B cell (primary cell): ENCODE results near the gene MOXD1. TPM values are rescaled to one million over a fixed set of nuclear protein-coding genes. Genes with fewer than 3 reads are reported as not detected.

Experiments
- ATAC-seq: fragments of 200-7000 bp; cut with Tn5 transposase; one replicate; pipeline ENCODE4 v1.10.0; 2021; ENCODE audit warnings: low read depth, mild to moderate bottlenecking, moderate number of reproducible peaks, moderate library complexity
- CTCF ChIA-PET: fragments of 350-600 bp; sonication (Branson Sonifier 250); formaldehyde crosslinking; loops from one replicate; lab custom pipeline; 2021; ENCODE audit warnings: antibody characterized with exemption, inconsistent platforms; lab: Charles Lee
- POLR2A ChIA-PET: fragments of 350-600 bp; sonication (Branson Sonifier 250); formaldehyde crosslinking; loops from one replicate; lab custom pipeline; 2021; ENCODE audit warnings: antibody characterized with exemption; lab: Charles Lee
- DNase-seq: peaks from one replicate; pipeline ENCODE4 v3.0.0; 2013
- H2AFZ ChIP-seq: 2 replicates; pipeline ENCODE4 v1.6.1; 2012; ENCODE audit warnings: mild to moderate bottlenecking, low read depth, low read length; ENCODE audit not compliant: insufficient read depth, poor library complexity, severe bottlenecking
- H3K27ac ChIP-seq, 2 donors: 1 replicate in 1 of 2; 2 replicates in 1 of 2; pipeline ENCODE4 v1.5.1; 2012 to 2013; ENCODE audit warnings: low read length in 2 of 2, mild to moderate bottlenecking in 2 of 2, moderate library complexity in 1 of 2
- H3K27me3 ChIP-seq, 4 experiments: fragments of 200-600 bp in 1 of 4; sonication (generic) in 1 of 4; replicated peaks in 1 of 4; 1 replicate in 2 of 4; 2 replicates in 2 of 4; pipeline versions ENCODE4 v1.6.1 to v1.7.0; 2013 to 2016; ENCODE audit warnings: low read length in 3 of 4, mild to moderate bottlenecking in 2 of 4, mixed read lengths in 1 of 4, moderate library complexity in 1 of 4; ENCODE audit not compliant: insufficient read depth in 4 of 4, control insufficient read depth in 3 of 4; ENCODE audit errors: control extremely low read depth in 1 of 4
- H3K36me3 ChIP-seq, 2 experiments: replicated peaks in 1 of 2; 1 replicate in 1 of 2; 2 replicates in 1 of 2; pipeline versions ENCODE4 v1.6.1 to v1.7.1; 2013; ENCODE audit warnings: low read length in 1 of 2; ENCODE audit not compliant: insufficient read depth in 2 of 2, control insufficient read depth in 1 of 2; ENCODE audit errors: control extremely low read depth in 1 of 2, extremely low read depth in 1 of 2
- H3K4me1 ChIP-seq, 2 donors: fragments of 200-600 bp in 1 of 2; sonication (generic) in 1 of 2; 1 replicate in 1 of 2; 2 replicates in 1 of 2; pipeline versions ENCODE4 v1.5.1 to v1.6.1; 2013 to 2017; ENCODE audit warnings: low read length in 2 of 2; ENCODE audit not compliant: control insufficient read depth in 2 of 2, insufficient read depth in 2 of 2
- H3K4me2 ChIP-seq: replicated peaks from 2 replicates; pipeline ENCODE3; 2012; ENCODE audit warnings: mild to moderate bottlenecking, low read depth, low read length; ENCODE audit not compliant: poor library complexity, severe bottlenecking
- H3K4me3 ChIP-seq, 5 experiments: fragments of 200-600 bp in 1 of 5; sonication (generic) in 1 of 5; 1 replicate in 3 of 5; 2 replicates in 2 of 5; pipeline versions ENCODE4 v1.5.1 to v1.7.0; 2011 to 2016; ENCODE audit warnings: low read length in 4 of 5, mild to moderate bottlenecking in 4 of 5, low read depth in 2 of 5, control low read depth in 1 of 5, moderate library complexity in 1 of 5; ENCODE audit not compliant: insufficient read depth in 1 of 5; ENCODE audit errors: control extremely low read depth in 1 of 5, extremely low read depth in 1 of 5
- H3K79me2 ChIP-seq: fragments of 200-600 bp; sonication (generic); one replicate; pipeline ENCODE4 v1.6.0; 2016; ENCODE audit warnings: low read length; ENCODE audit not compliant: control insufficient read depth, insufficient read depth
- H3K9ac ChIP-seq: fragments of 200-600 bp; sonication (generic); 2 replicates; pipeline ENCODE4 v1.6.1; 2017; ENCODE audit warnings: mild to moderate bottlenecking, low read length, moderate library complexity
- H3K9me3 ChIP-seq, 3 donors: one replicate each; pipeline versions ENCODE4 v1.6.1 to v1.7.1; 2013; ENCODE audit warnings: low read length in 2 of 3; ENCODE audit not compliant: control insufficient read depth in 2 of 3, insufficient read depth in 1 of 3; ENCODE audit errors: control extremely low read depth in 1 of 3
- H4K20me1 ChIP-seq: 2 replicates; pipeline ENCODE4 v1.6.0; 2012; ENCODE audit warnings: mild to moderate bottlenecking, low read length; ENCODE audit not compliant: insufficient read depth, control insufficient read depth, poor library complexity, severe bottlenecking
- H3K27ac Mint-ChIP-seq: one replicate; pipeline ENCODE4 v1.8.0; 2021; ENCODE audit warnings: mixed read lengths
- H3K27me3 Mint-ChIP-seq: one replicate; pipeline ENCODE4 v1.8.0; 2021; ENCODE audit warnings: mixed read lengths
- H3K4me1 Mint-ChIP-seq: one replicate; pipeline ENCODE4 v1.8.0; 2021; ENCODE audit warnings: mixed read lengths
- H3K4me3 Mint-ChIP-seq: one replicate; pipeline ENCODE4 v1.8.0; 2021; ENCODE audit warnings: mixed read lengths
- H3K9me3 Mint-ChIP-seq: one replicate; pipeline ENCODE4 v1.8.0; 2022; ENCODE audit warnings: mixed read lengths; ENCODE audit not compliant: insufficient read depth
- EZH2 ChIP-seq: IDR thresholded peaks from 2 replicates; pipeline ENCODE4 v1.6.1; 2012; ENCODE audit warnings: borderline replicate concordance, low read depth, mild to moderate bottlenecking, moderate library complexity, low read length; ENCODE audit not compliant: insufficient read depth, poor library complexity, severe bottlenecking
- WGBS: methylation state at CpG from one replicate; pipeline ENCODE4 v1.1.5; 2013; ENCODE audit warnings: missing lambda C conversion rate; ENCODE audit not compliant: insufficient coverage; 5-methylcytosine and 5-hydroxymethylcytosine counted together
- intact Hi-C: fragments of 100-400 bp; cut with micrococcal nuclease; formaldehyde crosslinking; loops from one replicate; pipeline ENCODE4 v1.10.0; 2022
- polyA plus RNA-seq: library from polyadenylated mRNA; depleted of rRNA; stranded (reverse); fragments of >200 nt; gene quantifications from 2 replicates; pipeline ENCODE4 v1.2.3, GENCODE V29; 2012
- total RNA-seq, 2 donors: library from RNA; stranded (reverse); fragments of 120-200 nt in 1 of 2; gene quantifications; 1 replicate in 1 of 2; 2 replicates in 1 of 2; pipeline versions ENCODE4 v1.2.3 to v1.2.4, GENCODE V29; 2013 to 2022
- TF ChIP-seq, protein P1 (sequence below): fragments of 200-600 bp; IDR thresholded peaks from one replicate; pipeline ENCODE4 v1.8.0; 2022; ENCODE audit warnings: antibody characterized with exemption, mild to moderate bottlenecking

Gene MOXD1
- total and polyA plus RNA-seq, 2 donors (not counting 1 experiment from before 2014, with no cell fraction given): 1.5 to 7.0 TPM

GRCh38 chr6:132247381-132248159 is 153.7 kb downstream of the MOXD1 start:
- TF ChIP-seq, protein P1, sequence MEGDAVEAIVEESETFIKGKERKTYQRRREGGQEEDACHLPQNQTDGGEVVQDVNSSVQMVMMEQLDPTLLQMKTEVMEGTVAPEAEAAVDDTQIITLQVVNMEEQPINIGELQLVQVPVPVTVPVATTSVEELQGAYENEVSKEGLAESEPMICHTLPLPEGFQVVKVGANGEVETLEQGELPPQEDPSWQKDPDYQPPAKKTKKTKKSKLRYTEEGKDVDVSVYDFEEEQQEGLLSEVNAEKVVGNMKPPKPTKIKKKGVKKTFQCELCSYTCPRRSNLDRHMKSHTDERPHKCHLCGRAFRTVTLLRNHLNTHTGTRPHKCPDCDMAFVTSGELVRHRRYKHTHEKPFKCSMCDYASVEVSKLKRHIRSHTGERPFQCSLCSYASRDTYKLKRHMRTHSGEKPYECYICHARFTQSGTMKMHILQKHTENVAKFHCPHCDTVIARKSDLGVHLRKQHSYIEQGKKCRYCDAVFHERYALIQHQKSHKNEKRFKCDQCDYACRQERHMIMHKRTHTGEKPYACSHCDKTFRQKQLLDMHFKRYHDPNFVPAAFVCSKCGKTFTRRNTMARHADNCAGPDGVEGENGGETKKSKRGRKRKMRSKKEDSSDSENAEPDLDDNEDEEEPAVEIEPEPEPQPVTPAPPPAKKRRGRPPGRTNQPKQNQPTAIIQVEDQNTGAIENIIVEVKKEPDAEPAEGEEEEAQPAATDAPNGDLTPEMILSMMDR: no peak
- no peak for TF ChIP-seq EZH2
- H3K27me3 ChIP-seq: peaks cover 0 to 4% (median 0%) of the 10 kb centered on the region in 4 experiments
- intact Hi-C loops: no loop called here
- H3K27me3 Mint-ChIP-seq: peaks cover 11% of the 10 kb centered on the region
- POLR2A ChIA-PET: no interaction called here
- no peaks in the 10 kb centered on the region for H3K4me1 ChIP-seq
- no peaks in the 10 kb centered on the region for H3K4me1 Mint-ChIP-seq
- H3K4me3 Mint-ChIP-seq: no peak overlapping the region
- no peak overlapping the region for H2AFZ ChIP-seq
- no peak overlapping the region for H3K9ac ChIP-seq
- H3K27ac ChIP-seq: no peak overlapping the region
- no peak overlapping the region for H3K27ac Mint-ChIP-seq
- DNase-seq (no peak), ATAC-seq (no peak)
- H3K4me2 ChIP-seq: no peak overlapping the region
- CTCF ChIA-PET: no interaction called here
- no peaks in the 10 kb centered on the region for H3K36me3 ChIP-seq
- H3K9me3 ChIP-seq: peaks cover 0 to 5% (median 0%) of the 10 kb centered on the region in 3 donors
- WGBS: 100% methylated on average over 2 of the region's 7 CpGs
- H3K9me3 Mint-ChIP-seq: no peaks in the 10 kb centered on the region
- H3K79me2 ChIP-seq: no peaks in the 10 kb centered on the region
- H4K20me1 ChIP-seq: no peaks in the 10 kb centered on the region
- no peak overlapping the region for H3K4me3 ChIP-seq

DNA sequence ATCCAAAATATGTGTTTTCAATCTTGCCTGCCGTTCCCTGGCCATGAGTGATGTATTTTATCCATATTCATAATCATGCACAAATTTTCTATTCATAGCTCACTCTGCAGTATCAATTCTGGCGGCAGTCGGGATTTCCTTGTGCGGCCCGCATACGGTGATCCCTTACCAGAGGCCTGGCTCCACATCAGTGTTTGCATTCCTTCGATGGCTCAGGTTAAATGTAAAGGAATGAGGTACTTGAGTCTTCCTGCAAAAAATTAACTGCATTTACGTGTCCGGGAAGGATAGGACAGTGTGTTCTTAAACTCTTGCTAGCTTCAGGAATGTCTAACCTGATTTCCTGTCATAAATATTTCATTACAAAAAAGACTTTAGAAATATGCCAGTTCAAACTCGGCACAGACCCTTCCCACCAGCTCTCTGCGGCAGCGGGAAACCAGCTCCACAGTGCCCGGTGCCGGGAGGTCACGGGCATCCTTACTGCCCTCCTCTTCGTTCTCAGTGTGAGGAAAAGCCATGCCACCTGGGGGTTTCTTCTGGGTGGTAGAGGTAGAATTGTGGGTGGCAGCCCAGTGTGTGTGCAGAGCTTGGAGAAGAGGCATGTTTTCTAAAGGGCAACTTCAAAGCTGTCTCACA is 154.5 kb downstream of the MOXD1 start:
- Histone ChIP-seq H3K79me2 (no peaks in the 10 kb centered on the region), H3K36me3 (no peaks in the 10 kb centered on the region), H3K27me3 (peaks cover 0 to 4% (median 0%) of the 10 kb centered on the region in 4 experiments), H3K4me3 (no peak overlapping the region), H3K4me2 (no peak overlapping the region), H3K9me3 (no peaks in the 10 kb centered on the region), H3K27ac (no peak overlapping the region), H3K4me1 (no peaks in the 10 kb centered on the region), H2AFZ (no peak overlapping the region), H3K9ac (no peak overlapping the region), H4K20me1 (no peaks in the 10 kb centered on the region)
- Mint-ChIP-seq H3K9me3 (no peaks in the 10 kb centered on the region), H3K27me3 (peaks cover 11% of the 10 kb centered on the region), H3K4me3 (no peak overlapping the region), H3K4me1 (no peaks in the 10 kb centered on the region), H3K27ac (no peak overlapping the region)
- intact Hi-C loops: no loop called here
- no peak for TF ChIP-seq EZH2
- TF ChIP-seq, protein P1: no peak
- ChIA-PET CTCF (no interaction called here), POLR2A (no interaction called here)
- ATAC-seq: no peak
- no peak for DNase-seq
- WGBS: 92% methylated on average over 8 of the region's 16 CpGs
